ENCODE data around the gene STK10.

Gene STK10

GRCh38 chr5:172048170-172048422, 139.9 kb downstream of the STK10 start:
- no peak for TF ChIP-seq CTCF (IDR thresholded peaks at IDR 0.05; ENCODE audit: low read depth, low read length)
- in situ Hi-C loops (cut with HindIII; ENCODE audit: low sequenced_read_pairs): no loop called here
- DNase-seq (ENCODE audit: low read depth, low spot score): no peak
- no peak overlapping the region for H3K4me3 ChIP-seq (ENCODE audit: low read depth, low read length)

- DNase-seq (ENCODE audit: low read depth, low spot score): no peak
- H3K4me3 ChIP-seq (ENCODE audit: low read depth, low read length): no peak overlapping the region
- TF ChIP-seq CTCF (IDR thresholded peaks at IDR 0.05; ENCODE audit: low read depth, low read length): no peak
- in situ Hi-C loops (cut with HindIII; ENCODE audit: low sequenced_read_pairs): no loop called here
These were observed 141.4 kb downstream of the STK10 start for GRCh38 chr5:172046593-172046992.

GRCh38 chr5:172045315-172045632, 142.8 kb downstream of the STK10 start:
- DNase-seq (ENCODE audit: low read depth, low spot score): no peak
- in situ Hi-C loops (cut with HindIII; ENCODE audit: low sequenced_read_pairs): no loop called here
- no peak for TF ChIP-seq CTCF (IDR thresholded peaks at IDR 0.05; ENCODE audit: low read depth, low read length)

GRCh38 chr5:172044631-172045314, 143.3 kb downstream of the STK10 start:
- no peak for DNase-seq (ENCODE audit: low read depth, low spot score)
- no peak overlapping the region for H3K4me3 ChIP-seq (ENCODE audit: low read depth, low read length)
- TF ChIP-seq CTCF (IDR thresholded peaks at IDR 0.05; ENCODE audit: low read depth, low read length): no peak
- in situ Hi-C loops (cut with HindIII; ENCODE audit: low sequenced_read_pairs): no loop called here

More at GRCh38 chr5:172045315-172045632, 142.8 kb downstream of the STK10 start:
- H3K4me3 ChIP-seq (ENCODE audit: low read depth, low read length): no peak overlapping the region

GRCh38 chr5:172043865-172044264, 144.2 kb downstream of the STK10 start:
- H3K4me3 ChIP-seq (ENCODE audit: low read depth, low read length): no peak overlapping the region
- no peak for DNase-seq (ENCODE audit: low read depth, low spot score)
- in situ Hi-C loops (cut with HindIII; ENCODE audit: low sequenced_read_pairs): no loop called here
- no peak for TF ChIP-seq CTCF (IDR thresholded peaks at IDR 0.05; ENCODE audit: low read depth, low read length)

GRCh38 chr5:172042183-172042582, 145.8 kb downstream of the STK10 start:
- no peak overlapping the region for H3K4me3 ChIP-seq (ENCODE audit: low read depth, low read length)
- no peak for DNase-seq (ENCODE audit: low read depth, low spot score)
- in situ Hi-C loops (cut with HindIII; ENCODE audit: low sequenced_read_pairs): no loop called here
- no peak for TF ChIP-seq CTCF (IDR thresholded peaks at IDR 0.05; ENCODE audit: low read depth, low read length)

GRCh38 chr5:172038167-172038566, 149.9 kb downstream of the STK10 start:
- no peak overlapping the region for H3K4me3 ChIP-seq (ENCODE audit: low read depth, low read length)
- TF ChIP-seq CTCF (IDR thresholded peaks at IDR 0.05; ENCODE audit: low read depth, low read length): no peak
- in situ Hi-C loops (cut with HindIII; ENCODE audit: low sequenced_read_pairs): no loop called here
- DNase-seq (ENCODE audit: low read depth, low spot score): no peak

Data from astrocyte of the spinal cord (primary cell).